ENCODE results near the gene AP3B1.

The AP3B1 gene

GRCh38 chr5:78245136-78245535 is 49.4 kb downstream of the AP3B1 start:
- Histone ChIP-seq H3K27me3 (ENCODE audit: insufficient read depth, poor library complexity, severe bottlenecking) (no peaks in the 10 kb centered on the region), H3K27ac (replicated peaks) (no peak overlapping the region), H3K4me3 (replicated peaks; ENCODE audit: insufficient read depth, low read length) (no peak overlapping the region)
- TF ChIP-seq POLR2AphosphoS5 (IDR thresholded peaks at IDR 0.05; ENCODE audit: low read depth) (no peak), CTCF (IDR thresholded peaks at IDR 0.05; ENCODE audit: insufficient read depth, low read length) (no peak), GABPA (IDR thresholded peaks at IDR 0.05; ENCODE audit: low read depth) (no peak), REST (IDR thresholded peaks at IDR 0.05; ENCODE audit: insufficient replicate concordance, low read depth) (no peak), SPI1 (IDR thresholded peaks at IDR 0.05; ENCODE audit: borderline replicate concordance, low read depth) (no peak)
- no peak for DNase-seq (ENCODE audit: low read depth in 1 of 2, low spot score in 1 of 2)

GRCh38 chr5:78243639-78244038 is 50.9 kb downstream of the AP3B1 start:
- TF ChIP-seq REST (IDR thresholded peaks at IDR 0.05; ENCODE audit: insufficient replicate concordance, low read depth) (no peak), POLR2AphosphoS5 (IDR thresholded peaks at IDR 0.05; ENCODE audit: low read depth) (no peak), CTCF (IDR thresholded peaks at IDR 0.05; ENCODE audit: insufficient read depth, low read length) (no peak), SPI1 (IDR thresholded peaks at IDR 0.05; ENCODE audit: borderline replicate concordance, low read depth) (no peak), GABPA (IDR thresholded peaks at IDR 0.05; ENCODE audit: low read depth) (no peak)
- H3K4me3 ChIP-seq (replicated peaks; ENCODE audit: insufficient read depth, low read length) = no peak overlapping the region
- no peak for DNase-seq (ENCODE audit: low read depth in 1 of 2, low spot score in 1 of 2)
- no peaks in the 10 kb centered on the region for H3K27me3 ChIP-seq (ENCODE audit: insufficient read depth, poor library complexity, severe bottlenecking)
- H3K27ac ChIP-seq (replicated peaks) = no peak overlapping the region

- Histone ChIP-seq H3K27me3 (ENCODE audit: insufficient read depth, poor library complexity, severe bottlenecking) (no peaks in the 10 kb centered on the region), H3K4me3 (replicated peaks; ENCODE audit: insufficient read depth, low read length) (no peak overlapping the region), H3K27ac (replicated peaks) (no peak overlapping the region)
- DNase-seq (ENCODE audit: low read depth in 1 of 2, low spot score in 1 of 2) = no peak
- TF ChIP-seq POLR2AphosphoS5 (IDR thresholded peaks at IDR 0.05; ENCODE audit: low read depth) (no peak), CTCF (IDR thresholded peaks at IDR 0.05; ENCODE audit: insufficient read depth, low read length) (no peak), GABPA (IDR thresholded peaks at IDR 0.05; ENCODE audit: low read depth) (no peak), SPI1 (IDR thresholded peaks at IDR 0.05; ENCODE audit: borderline replicate concordance, low read depth) (no peak)
Measured at GRCh38 chr5:78243091-78243490, 51.4 kb downstream of the AP3B1 start.

- Histone ChIP-seq H3K27ac (replicated peaks) (no peak overlapping the region), H3K4me3 (replicated peaks; ENCODE audit: insufficient read depth, low read length) (no peak overlapping the region), H3K27me3 (ENCODE audit: insufficient read depth, poor library complexity, severe bottlenecking) (no peaks in the 10 kb centered on the region)
- no peak for TF ChIP-seq POLR2AphosphoS5 (IDR thresholded peaks at IDR 0.05; ENCODE audit: low read depth)
- no peak for TF ChIP-seq SPI1 (IDR thresholded peaks at IDR 0.05; ENCODE audit: borderline replicate concordance, low read depth)
- TF ChIP-seq GABPA (IDR thresholded peaks at IDR 0.05; ENCODE audit: low read depth) = no peak
- no peak for TF ChIP-seq CTCF (IDR thresholded peaks at IDR 0.05; ENCODE audit: insufficient read depth, low read length)
- no peak for DNase-seq (ENCODE audit: low read depth in 1 of 2, low spot score in 1 of 2)
Measured at GRCh38 chr5:78242001-78242400, 52.5 kb downstream of the AP3B1 start.
